B cell (primary cell): ENCODE results near the gene MYOD1. TPM values are rescaled to one million over a fixed set of nuclear protein-coding genes. Genes with fewer than 3 reads are reported as not detected.

ENCODE experiments used
- ATAC-seq: fragments of 200-7000 bp; cut with Tn5 transposase; one replicate; pipeline ENCODE4 v1.10.0; 2021; ENCODE audit warnings: low read depth, mild to moderate bottlenecking, moderate number of reproducible peaks, moderate library complexity
- CTCF ChIA-PET: fragments of 350-600 bp; sonication (Branson Sonifier 250); formaldehyde crosslinking; loops from one replicate; lab custom pipeline; 2021; ENCODE audit warnings: antibody characterized with exemption, inconsistent platforms; lab: Charles Lee
- POLR2A ChIA-PET: fragments of 350-600 bp; sonication (Branson Sonifier 250); formaldehyde crosslinking; loops from one replicate; lab custom pipeline; 2021; ENCODE audit warnings: antibody characterized with exemption; lab: Charles Lee
- DNase-seq: peaks from one replicate; pipeline ENCODE4 v3.0.0; 2013
- H2AFZ ChIP-seq: 2 replicates; pipeline ENCODE4 v1.6.1; 2012; ENCODE audit warnings: mild to moderate bottlenecking, low read depth, low read length; ENCODE audit not compliant: insufficient read depth, poor library complexity, severe bottlenecking
- H3K27ac ChIP-seq, 2 donors: 1 replicate in 1 of 2; 2 replicates in 1 of 2; pipeline ENCODE4 v1.5.1; 2012 to 2013; ENCODE audit warnings: low read length in 2 of 2, mild to moderate bottlenecking in 2 of 2, moderate library complexity in 1 of 2
- H3K27me3 ChIP-seq, 4 experiments: fragments of 200-600 bp in 1 of 4; sonication (generic) in 1 of 4; replicated peaks in 1 of 4; 1 replicate in 2 of 4; 2 replicates in 2 of 4; pipeline versions ENCODE4 v1.6.1 to v1.7.0; 2013 to 2016; ENCODE audit warnings: low read length in 3 of 4, mild to moderate bottlenecking in 2 of 4, mixed read lengths in 1 of 4, moderate library complexity in 1 of 4; ENCODE audit not compliant: insufficient read depth in 4 of 4, control insufficient read depth in 3 of 4; ENCODE audit errors: control extremely low read depth in 1 of 4
- H3K36me3 ChIP-seq, 2 experiments: replicated peaks in 1 of 2; 1 replicate in 1 of 2; 2 replicates in 1 of 2; pipeline versions ENCODE4 v1.6.1 to v1.7.1; 2013; ENCODE audit warnings: low read length in 1 of 2; ENCODE audit not compliant: insufficient read depth in 2 of 2, control insufficient read depth in 1 of 2; ENCODE audit errors: control extremely low read depth in 1 of 2, extremely low read depth in 1 of 2
- H3K4me1 ChIP-seq, 2 donors: fragments of 200-600 bp in 1 of 2; sonication (generic) in 1 of 2; 1 replicate in 1 of 2; 2 replicates in 1 of 2; pipeline versions ENCODE4 v1.5.1 to v1.6.1; 2013 to 2017; ENCODE audit warnings: low read length in 2 of 2; ENCODE audit not compliant: control insufficient read depth in 2 of 2, insufficient read depth in 2 of 2
- H3K4me2 ChIP-seq: replicated peaks from 2 replicates; pipeline ENCODE3; 2012; ENCODE audit warnings: mild to moderate bottlenecking, low read depth, low read length; ENCODE audit not compliant: poor library complexity, severe bottlenecking
- H3K4me3 ChIP-seq, 5 experiments: fragments of 200-600 bp in 1 of 5; sonication (generic) in 1 of 5; 1 replicate in 3 of 5; 2 replicates in 2 of 5; pipeline versions ENCODE4 v1.5.1 to v1.7.0; 2011 to 2016; ENCODE audit warnings: low read length in 4 of 5, mild to moderate bottlenecking in 4 of 5, low read depth in 2 of 5, control low read depth in 1 of 5, moderate library complexity in 1 of 5; ENCODE audit not compliant: insufficient read depth in 1 of 5; ENCODE audit errors: control extremely low read depth in 1 of 5, extremely low read depth in 1 of 5
- H3K79me2 ChIP-seq: fragments of 200-600 bp; sonication (generic); one replicate; pipeline ENCODE4 v1.6.0; 2016; ENCODE audit warnings: low read length; ENCODE audit not compliant: control insufficient read depth, insufficient read depth
- H3K9ac ChIP-seq: fragments of 200-600 bp; sonication (generic); 2 replicates; pipeline ENCODE4 v1.6.1; 2017; ENCODE audit warnings: mild to moderate bottlenecking, low read length, moderate library complexity
- H3K9me3 ChIP-seq, 3 donors: one replicate each; pipeline versions ENCODE4 v1.6.1 to v1.7.1; 2013; ENCODE audit warnings: low read length in 2 of 3; ENCODE audit not compliant: control insufficient read depth in 2 of 3, insufficient read depth in 1 of 3; ENCODE audit errors: control extremely low read depth in 1 of 3
- H4K20me1 ChIP-seq: 2 replicates; pipeline ENCODE4 v1.6.0; 2012; ENCODE audit warnings: mild to moderate bottlenecking, low read length; ENCODE audit not compliant: insufficient read depth, control insufficient read depth, poor library complexity, severe bottlenecking
- H3K27ac Mint-ChIP-seq: one replicate; pipeline ENCODE4 v1.8.0; 2021; ENCODE audit warnings: mixed read lengths
- H3K27me3 Mint-ChIP-seq: one replicate; pipeline ENCODE4 v1.8.0; 2021; ENCODE audit warnings: mixed read lengths
- H3K4me1 Mint-ChIP-seq: one replicate; pipeline ENCODE4 v1.8.0; 2021; ENCODE audit warnings: mixed read lengths
- H3K4me3 Mint-ChIP-seq: one replicate; pipeline ENCODE4 v1.8.0; 2021; ENCODE audit warnings: mixed read lengths
- H3K9me3 Mint-ChIP-seq: one replicate; pipeline ENCODE4 v1.8.0; 2022; ENCODE audit warnings: mixed read lengths; ENCODE audit not compliant: insufficient read depth
- CTCF ChIP-seq: fragments of 200-600 bp; IDR thresholded peaks from one replicate; pipeline ENCODE4 v1.8.0; 2022; ENCODE audit warnings: antibody characterized with exemption, mild to moderate bottlenecking
- EZH2 ChIP-seq: IDR thresholded peaks from 2 replicates; pipeline ENCODE4 v1.6.1; 2012; ENCODE audit warnings: borderline replicate concordance, low read depth, mild to moderate bottlenecking, moderate library complexity, low read length; ENCODE audit not compliant: insufficient read depth, poor library complexity, severe bottlenecking
- WGBS: methylation state at CpG from one replicate; pipeline ENCODE4 v1.1.5; 2013; ENCODE audit warnings: missing lambda C conversion rate; ENCODE audit not compliant: insufficient coverage; 5-methylcytosine and 5-hydroxymethylcytosine counted together
- intact Hi-C: fragments of 100-400 bp; cut with micrococcal nuclease; formaldehyde crosslinking; loops from one replicate; pipeline ENCODE4 v1.10.0; 2022
- polyA plus RNA-seq: library from polyadenylated mRNA; depleted of rRNA; stranded (reverse); fragments of >200 nt; gene quantifications from 2 replicates; pipeline ENCODE4 v1.2.3, GENCODE V29; 2012
- total RNA-seq, 2 donors: library from RNA; stranded (reverse); fragments of 120-200 nt in 1 of 2; gene quantifications; 1 replicate in 1 of 2; 2 replicates in 1 of 2; pipeline versions ENCODE4 v1.2.3 to v1.2.4, GENCODE V29; 2013 to 2022

MYOD1 gene
- total and polyA plus RNA-seq, 2 donors (not counting 1 experiment from before 2014, with no cell fraction given): not detected

DNA sequence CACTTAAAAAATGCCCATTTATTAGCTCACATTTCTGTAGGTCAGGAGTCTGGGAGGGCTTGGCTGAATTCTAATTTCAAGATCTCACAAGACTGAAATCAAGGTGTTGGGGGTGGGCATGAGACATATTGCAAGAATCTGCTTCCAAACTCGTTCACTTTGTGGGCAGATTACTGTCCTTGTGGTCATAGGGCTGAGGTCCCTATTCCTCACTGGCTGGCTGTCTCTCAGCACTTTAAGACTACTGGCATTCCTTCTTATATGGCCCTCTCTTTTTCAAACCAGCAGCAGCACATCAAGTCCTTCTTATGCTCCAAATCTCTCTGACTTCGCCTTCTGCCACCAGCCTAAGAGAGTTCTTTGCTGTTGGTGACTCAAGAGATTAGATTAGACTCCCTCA is 27.8 kb upstream of the MYOD1 start:
- ATAC-seq (no peak), DNase-seq (no peak)
- intact Hi-C loops: no loop called here
- Histone ChIP-seq H3K4me2 (no peak overlapping the region), H3K4me1 (no peaks in the 10 kb centered on the region), H3K9ac (no peak overlapping the region), H3K27me3 (peaks cover 0 to 27% (median 7%) of the 10 kb centered on the region in 4 experiments), H3K36me3 (no peaks in the 10 kb centered on the region), H4K20me1 (no peaks in the 10 kb centered on the region), H3K79me2 (no peaks in the 10 kb centered on the region), H3K9me3 (no peaks in the 10 kb centered on the region), H3K4me3 (no peak overlapping the region), H3K27ac (no peak overlapping the region), H2AFZ (no peak overlapping the region)
- no peak overlapping the region for H3K27ac Mint-ChIP-seq
- no CpG with 5 or more reads among the region's 2 CpGs for WGBS
- CTCF ChIA-PET: no interaction called here
- POLR2A ChIA-PET: no interaction called here
- TF ChIP-seq EZH2 (no peak), CTCF (no peak)
- H3K27me3 Mint-ChIP-seq: peaks cover 41% of the 10 kb centered on the region
- peaks cover 4% of the 10 kb centered on the region for H3K4me1 Mint-ChIP-seq
- H3K4me3 Mint-ChIP-seq: no peak overlapping the region
- H3K9me3 Mint-ChIP-seq: no peaks in the 10 kb centered on the region

DNA sequence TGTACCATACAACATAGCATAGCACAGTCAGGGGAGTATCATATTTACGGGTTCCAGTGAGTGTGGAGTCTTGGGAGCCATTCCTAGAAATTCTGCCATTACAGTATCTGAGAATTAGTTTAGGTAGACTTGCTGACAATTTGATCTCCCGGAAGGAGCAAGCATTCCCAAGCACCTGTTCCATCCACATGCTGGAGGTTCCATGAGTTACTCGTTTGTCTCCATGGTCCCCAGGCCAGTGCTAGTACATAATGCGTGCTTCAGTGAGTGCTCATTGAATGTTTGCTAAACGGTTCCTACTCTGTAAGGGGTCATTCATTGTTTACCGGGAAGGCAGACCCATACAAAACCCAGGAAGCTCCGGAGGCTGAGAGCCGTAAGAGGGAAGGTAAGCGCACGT is 27.4 kb upstream of the MYOD1 start:
- no peak overlapping the region for H3K4me2 ChIP-seq
- no peaks in the 10 kb centered on the region for H4K20me1 ChIP-seq
- 60% methylated on average over 6 of the region's 10 CpGs for WGBS
- Mint-ChIP-seq H3K4me1 (peaks cover 4% of the 10 kb centered on the region), H3K9me3 (no peaks in the 10 kb centered on the region), H3K27me3 (peaks cover 41% of the 10 kb centered on the region), H3K27ac (no peak overlapping the region), H3K4me3 (no peak overlapping the region)
- H2AFZ ChIP-seq: no peak overlapping the region
- ATAC-seq (no peak), DNase-seq (no peak)
- intact Hi-C loops: no loop called here
- peaks cover 0 to 31% (median 9%) of the 10 kb centered on the region in 4 experiments for H3K27me3 ChIP-seq
- H3K27ac ChIP-seq: no peak overlapping the region
- H3K36me3 ChIP-seq: no peaks in the 10 kb centered on the region
- no peaks in the 10 kb centered on the region for H3K9me3 ChIP-seq
- TF ChIP-seq CTCF (no peak), EZH2 (no peak)
- no peak overlapping the region for H3K4me3 ChIP-seq
- ChIA-PET POLR2A (no interaction called here), CTCF (no interaction called here)
- no peak overlapping the region for H3K9ac ChIP-seq
- H3K4me1 ChIP-seq: no peaks in the 10 kb centered on the region
- H3K79me2 ChIP-seq: no peaks in the 10 kb centered on the region
